ENCODE data around the gene SELENOO.

Gene SELENOO

DNA sequence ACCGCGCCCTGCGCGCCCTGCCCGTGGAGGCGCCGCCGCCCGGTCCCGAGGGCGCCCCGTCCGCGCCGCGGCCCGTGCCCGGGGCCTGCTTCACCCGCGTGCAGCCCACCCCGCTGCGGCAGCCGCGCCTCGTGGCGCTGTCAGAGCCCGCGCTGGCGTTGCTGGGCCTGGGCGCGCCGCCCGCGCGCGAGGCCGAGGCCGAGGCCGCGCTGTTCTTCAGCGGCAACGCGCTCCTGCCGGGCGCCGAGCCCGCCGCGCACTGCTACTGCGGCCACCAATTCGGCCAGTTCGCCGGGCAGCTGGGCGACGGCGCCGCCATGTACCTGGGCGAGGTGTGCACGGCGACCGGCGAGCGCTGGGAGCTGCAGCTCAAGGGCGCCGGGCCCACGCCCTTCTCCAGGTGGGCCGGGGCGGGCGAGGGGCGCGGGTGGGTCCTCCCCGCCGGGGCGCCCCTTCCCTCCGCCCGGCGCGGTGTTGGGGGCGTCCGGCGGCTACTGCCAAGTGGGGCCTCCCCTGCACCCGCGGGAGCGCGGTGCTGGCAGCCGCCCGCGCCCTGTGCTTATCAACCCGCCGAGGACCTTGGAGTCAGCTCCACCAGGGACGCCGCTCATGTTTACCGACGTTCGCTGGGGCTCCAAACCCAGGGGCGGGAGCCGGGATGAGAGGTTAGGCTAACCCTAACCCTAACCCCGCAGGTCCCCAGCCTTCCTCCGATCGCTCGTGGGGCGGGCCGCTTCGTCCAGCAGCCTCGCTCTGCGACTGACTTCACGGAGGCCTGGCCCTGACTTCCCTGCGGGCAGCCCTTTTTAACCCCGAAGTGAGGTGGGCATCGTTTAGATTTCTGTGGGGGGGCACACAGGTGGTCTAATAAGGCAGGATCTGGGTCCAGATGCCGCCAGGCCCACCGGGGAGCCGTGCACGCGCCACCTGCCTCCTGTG lies 649 bp downstream of the SELENOO start:
- no peaks in the 10 kb centered on the region for H3K9me2 ChIP-seq (replicated peaks; ENCODE audit: control insufficient read depth, low read length)
- H3K9me3 ChIP-seq (ENCODE audit: control insufficient read depth, insufficient read depth, low read length): no peaks in the 10 kb centered on the region
- H3K79me2 ChIP-seq (ENCODE audit: control insufficient read depth, low read length): peaks cover 72% of the 10 kb centered on the region
- peak overlapping the region; percentile 100 for H3K4me3 ChIP-seq (ENCODE audit: low read length)
- TF ChIP-seq EZH2phosphoT487 (IDR thresholded peaks at IDR 0.05; ENCODE audit: borderline replicate concordance, low read length): no peak
- TF ChIP-seq, protein P1, sequence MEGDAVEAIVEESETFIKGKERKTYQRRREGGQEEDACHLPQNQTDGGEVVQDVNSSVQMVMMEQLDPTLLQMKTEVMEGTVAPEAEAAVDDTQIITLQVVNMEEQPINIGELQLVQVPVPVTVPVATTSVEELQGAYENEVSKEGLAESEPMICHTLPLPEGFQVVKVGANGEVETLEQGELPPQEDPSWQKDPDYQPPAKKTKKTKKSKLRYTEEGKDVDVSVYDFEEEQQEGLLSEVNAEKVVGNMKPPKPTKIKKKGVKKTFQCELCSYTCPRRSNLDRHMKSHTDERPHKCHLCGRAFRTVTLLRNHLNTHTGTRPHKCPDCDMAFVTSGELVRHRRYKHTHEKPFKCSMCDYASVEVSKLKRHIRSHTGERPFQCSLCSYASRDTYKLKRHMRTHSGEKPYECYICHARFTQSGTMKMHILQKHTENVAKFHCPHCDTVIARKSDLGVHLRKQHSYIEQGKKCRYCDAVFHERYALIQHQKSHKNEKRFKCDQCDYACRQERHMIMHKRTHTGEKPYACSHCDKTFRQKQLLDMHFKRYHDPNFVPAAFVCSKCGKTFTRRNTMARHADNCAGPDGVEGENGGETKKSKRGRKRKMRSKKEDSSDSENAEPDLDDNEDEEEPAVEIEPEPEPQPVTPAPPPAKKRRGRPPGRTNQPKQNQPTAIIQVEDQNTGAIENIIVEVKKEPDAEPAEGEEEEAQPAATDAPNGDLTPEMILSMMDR (IDR thresholded peaks at IDR 0.05; ENCODE audit: low read depth, low read length, poor library complexity, severe bottlenecking): peak; percentile 25
- H3K4me2 ChIP-seq (ENCODE audit: low read length): peak overlapping the region; percentile 98
- H3K27ac ChIP-seq (ENCODE audit: low read depth, low read length): peak overlapping the region; percentile 81
- peaks cover 11% of the 10 kb centered on the region for H3F3A ChIP-seq (ENCODE audit: control insufficient read depth, insufficient read depth)
- H3K27me3 ChIP-seq (ENCODE audit: control insufficient read depth, low read length): no peaks in the 10 kb centered on the region
- H3K4me1 ChIP-seq (ENCODE audit: control insufficient read depth, low read length): peaks cover 52% of the 10 kb centered on the region
- H4K20me1 ChIP-seq (ENCODE audit: control insufficient read depth, insufficient read depth, low read depth, low read length): peaks cover 11% of the 10 kb centered on the region; the same call in 1 of the 2 replicates
- peaks cover 81% of the 10 kb centered on the region for H3K36me3 ChIP-seq (ENCODE audit: control insufficient read depth, low read length)

DNA sequence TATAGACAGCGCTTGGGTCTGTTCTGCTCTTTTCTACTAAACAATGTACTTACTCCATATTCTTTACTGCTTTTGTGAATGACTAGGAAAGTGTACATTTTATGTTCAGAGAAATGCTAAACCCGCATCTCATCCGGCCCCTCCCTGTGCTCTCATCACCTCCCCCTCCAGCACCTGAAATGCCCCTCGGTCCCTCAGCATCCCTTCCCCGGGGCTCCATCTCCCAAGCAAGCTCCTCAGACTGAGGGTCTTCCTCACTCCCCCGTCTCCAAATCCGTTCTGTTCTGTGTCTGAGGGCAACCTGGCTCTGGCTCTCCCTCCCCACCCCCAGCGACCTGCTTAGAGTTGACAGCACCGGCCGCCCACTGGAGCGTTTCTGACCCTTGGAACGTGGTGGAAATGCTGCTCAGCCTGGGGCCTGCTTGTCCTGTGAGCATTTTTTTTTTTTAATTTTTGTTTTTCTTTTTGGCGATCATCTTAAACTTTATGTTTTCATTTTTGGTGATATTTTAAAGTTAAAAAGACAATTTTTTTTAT lies 1.4 kb downstream of the SELENOO start:
- Histone ChIP-seq H3K36me3 (ENCODE audit: control insufficient read depth, low read length) (peaks cover 82% of the 10 kb centered on the region), H3K9me2 (replicated peaks; ENCODE audit: control insufficient read depth, low read length) (no peaks in the 10 kb centered on the region), H3K27me3 (ENCODE audit: control insufficient read depth, low read length) (no peaks in the 10 kb centered on the region), H3K79me2 (ENCODE audit: control insufficient read depth, low read length) (peaks cover 76% of the 10 kb centered on the region), H3K27ac (ENCODE audit: low read depth, low read length) (peak overlapping the region; percentile 81), H4K20me1 (ENCODE audit: control insufficient read depth, insufficient read depth, low read depth, low read length) (peaks cover 12% of the 10 kb centered on the region), H3K9me3 (ENCODE audit: control insufficient read depth, insufficient read depth, low read length) (no peaks in the 10 kb centered on the region), H3K4me2 (ENCODE audit: low read length) (peak overlapping the region; percentile 98), H3K4me3 (ENCODE audit: low read length) (peak overlapping the region; percentile 100), H3K4me1 (ENCODE audit: control insufficient read depth, low read length) (peaks cover 54% of the 10 kb centered on the region), H3F3A (ENCODE audit: control insufficient read depth, insufficient read depth) (peaks cover 15% of the 10 kb centered on the region)
- TF ChIP-seq, protein P1 (IDR thresholded peaks at IDR 0.05; ENCODE audit: low read depth, low read length, poor library complexity, severe bottlenecking): peak; percentile 8
- TF ChIP-seq EZH2phosphoT487 (IDR thresholded peaks at IDR 0.05; ENCODE audit: borderline replicate concordance, low read length): no peak

DNA sequence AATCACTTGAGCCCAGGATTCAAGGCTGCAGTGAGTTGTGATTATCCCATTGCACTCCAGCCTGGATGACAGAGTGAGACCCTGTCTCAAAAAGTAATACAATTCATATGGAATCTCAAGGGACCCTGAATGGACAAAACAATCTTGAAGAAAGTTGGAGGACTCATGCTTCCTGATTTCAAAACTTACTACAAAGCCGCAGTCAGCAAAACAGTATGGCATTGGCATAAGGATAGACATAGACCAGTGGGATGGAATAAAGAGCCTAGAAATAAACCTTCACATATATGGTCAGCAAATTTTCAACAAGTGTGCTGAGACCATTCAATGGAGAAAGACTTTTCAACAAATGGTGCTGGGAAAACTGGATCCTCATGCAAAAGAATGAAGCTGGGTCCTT lies 2.5 kb downstream of the SELENOO start:
- peaks cover 81% of the 10 kb centered on the region for H3K79me2 ChIP-seq (ENCODE audit: control insufficient read depth, low read length)
- H3K9me3 ChIP-seq (ENCODE audit: control insufficient read depth, insufficient read depth, low read length): no peaks in the 10 kb centered on the region
- H3K9me2 ChIP-seq (replicated peaks; ENCODE audit: control insufficient read depth, low read length): no peaks in the 10 kb centered on the region
- peaks cover 16% of the 10 kb centered on the region for H4K20me1 ChIP-seq (ENCODE audit: control insufficient read depth, insufficient read depth, low read depth, low read length)
- H3K27ac ChIP-seq (ENCODE audit: low read depth, low read length): no peak overlapping the region
- H3K27me3 ChIP-seq (ENCODE audit: control insufficient read depth, low read length): no peaks in the 10 kb centered on the region
- peak overlapping the region; percentile 98 for H3K4me2 ChIP-seq (ENCODE audit: low read length)
- H3K4me3 ChIP-seq (ENCODE audit: low read length): peak overlapping the region; percentile 100; the same call in 1 of the 2 replicates
- peaks cover 15% of the 10 kb centered on the region for H3F3A ChIP-seq (ENCODE audit: control insufficient read depth, insufficient read depth)
- TF ChIP-seq, protein P1 (IDR thresholded peaks at IDR 0.05; ENCODE audit: low read depth, low read length, poor library complexity, severe bottlenecking): no peak
- no peak for TF ChIP-seq EZH2phosphoT487 (IDR thresholded peaks at IDR 0.05; ENCODE audit: borderline replicate concordance, low read length)
- H3K4me1 ChIP-seq (ENCODE audit: control insufficient read depth, low read length): peaks cover 58% of the 10 kb centered on the region
- H3K36me3 ChIP-seq (ENCODE audit: control insufficient read depth, low read length): peaks cover 81% of the 10 kb centered on the region
